GM12801 (cell line): Measurements from ENCODE around the gene GRIN3B.

ENCODE experiments used
- TF ChIP-seq, protein P1 (sequence below): IDR thresholded peaks from one replicate; pipeline ENCODE4 v1.5.1; 2011; ENCODE audit warnings: control low read depth; ENCODE audit not compliant: insufficient read length; ENCODE audit errors: extremely low read depth

The GRIN3B gene

GRCh38 chr19:1008268-1009040, 8.2 kb downstream of the GRIN3B start:
- TF ChIP-seq, protein P1, sequence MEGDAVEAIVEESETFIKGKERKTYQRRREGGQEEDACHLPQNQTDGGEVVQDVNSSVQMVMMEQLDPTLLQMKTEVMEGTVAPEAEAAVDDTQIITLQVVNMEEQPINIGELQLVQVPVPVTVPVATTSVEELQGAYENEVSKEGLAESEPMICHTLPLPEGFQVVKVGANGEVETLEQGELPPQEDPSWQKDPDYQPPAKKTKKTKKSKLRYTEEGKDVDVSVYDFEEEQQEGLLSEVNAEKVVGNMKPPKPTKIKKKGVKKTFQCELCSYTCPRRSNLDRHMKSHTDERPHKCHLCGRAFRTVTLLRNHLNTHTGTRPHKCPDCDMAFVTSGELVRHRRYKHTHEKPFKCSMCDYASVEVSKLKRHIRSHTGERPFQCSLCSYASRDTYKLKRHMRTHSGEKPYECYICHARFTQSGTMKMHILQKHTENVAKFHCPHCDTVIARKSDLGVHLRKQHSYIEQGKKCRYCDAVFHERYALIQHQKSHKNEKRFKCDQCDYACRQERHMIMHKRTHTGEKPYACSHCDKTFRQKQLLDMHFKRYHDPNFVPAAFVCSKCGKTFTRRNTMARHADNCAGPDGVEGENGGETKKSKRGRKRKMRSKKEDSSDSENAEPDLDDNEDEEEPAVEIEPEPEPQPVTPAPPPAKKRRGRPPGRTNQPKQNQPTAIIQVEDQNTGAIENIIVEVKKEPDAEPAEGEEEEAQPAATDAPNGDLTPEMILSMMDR = no peak

- TF ChIP-seq, protein P1 = no peak
Measured at GRCh38 chr19:1009041-1009980, 9.1 kb downstream of the GRIN3B start.

- TF ChIP-seq, protein P1 = no peak
Measured at GRCh38 chr19:1009981-1010538, 9.8 kb downstream of the GRIN3B start.

- TF ChIP-seq, protein P1 = no peak
Measured at GRCh38 chr19:1010586-1011510, 10.6 kb downstream of the GRIN3B start.

DNA sequence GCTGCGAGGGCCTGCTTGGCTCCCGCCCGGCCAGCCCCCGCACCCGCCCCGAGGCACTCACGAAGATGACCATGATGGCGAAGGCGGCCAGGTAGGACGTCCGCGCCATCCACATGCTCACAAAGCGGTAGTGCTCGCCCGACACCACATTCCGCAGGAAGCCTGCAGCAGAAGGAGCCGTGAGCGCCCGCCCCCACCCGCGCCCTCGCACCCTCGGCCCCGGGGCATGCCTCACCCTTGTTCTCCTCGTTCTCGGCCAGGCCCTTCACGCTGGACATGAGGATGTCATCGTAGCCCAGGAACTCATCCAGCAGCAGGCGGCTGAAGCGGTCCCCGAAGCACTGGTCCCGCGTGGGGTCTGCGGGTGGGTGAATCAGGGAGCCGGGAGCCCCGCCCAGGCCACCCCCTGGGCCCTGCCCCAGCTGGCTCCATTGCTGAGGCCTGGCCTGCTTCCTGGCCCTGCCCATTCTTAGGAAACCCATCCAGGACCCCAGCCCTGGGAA, 11.7 kb downstream of the GRIN3B start:
- TF ChIP-seq, protein P1 = no peak

- TF ChIP-seq, protein P1 = no peak
Measured at GRCh38 chr19:1012334-1012733, 12.1 kb downstream of the GRIN3B start.
